ENCODE data around the gene KRT27. TPM values are rescaled to one million over a fixed set of nuclear protein-coding genes. Genes with fewer than 3 reads are reported as not detected.

The KRT27 gene
- total RNA-seq, 1 donor from 2014 or later = not detected

DNA sequence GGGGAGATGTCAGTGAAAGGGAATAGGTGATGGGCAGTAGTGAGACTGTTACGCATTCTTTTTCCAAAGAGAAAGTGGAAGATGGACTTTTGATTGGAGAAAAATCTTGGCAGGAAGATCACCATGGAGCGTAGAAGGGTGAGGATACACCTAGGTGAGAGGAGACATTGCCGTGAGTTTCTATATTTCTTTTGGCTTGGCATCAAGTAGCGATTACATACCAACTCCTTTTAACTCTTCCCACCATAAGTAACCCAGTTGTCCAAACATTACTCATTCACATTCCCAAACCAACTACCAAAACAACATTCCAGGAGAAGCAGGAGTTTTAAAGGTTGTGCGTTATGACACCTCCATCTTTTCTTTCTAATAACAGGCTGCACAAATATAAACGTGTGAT is 28.1 kb upstream of the KRT27 start:
- no peak for DNase-seq (ENCODE audit: extremely low read depth, low read depth, low spot score)

GRCh38 chr17:40809721-40810421 is 27.5 kb upstream of the KRT27 start:
- peak; percentile 16 for DNase-seq (ENCODE audit: extremely low read depth, low read depth, low spot score)

DNA sequence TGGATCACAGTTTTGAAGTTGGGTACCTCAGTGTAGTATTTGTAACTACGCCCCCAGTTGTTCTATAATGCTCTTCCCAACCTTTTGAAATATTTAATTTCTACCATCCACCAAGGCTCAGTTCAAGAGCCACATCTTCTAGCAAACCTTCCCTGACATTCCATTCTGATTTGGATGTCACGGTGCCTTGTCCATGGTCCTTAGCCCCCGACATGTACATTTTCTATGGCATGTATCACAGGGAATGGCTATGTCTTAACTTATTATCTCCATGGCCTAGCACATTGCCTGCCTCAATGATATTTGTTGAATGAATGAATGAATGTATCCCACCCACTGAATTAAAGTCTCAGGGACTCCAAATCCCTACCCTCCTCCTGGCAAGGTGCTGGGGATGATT is 23.8 kb upstream of the KRT27 start:
- DNase-seq (ENCODE audit: extremely low read depth, low read depth, low spot score) = no peak

- no peak for DNase-seq (ENCODE audit: extremely low read depth, low read depth, low spot score)
Measured at GRCh38 chr17:40803617-40804082, 21.3 kb upstream of the KRT27 start.

DNA sequence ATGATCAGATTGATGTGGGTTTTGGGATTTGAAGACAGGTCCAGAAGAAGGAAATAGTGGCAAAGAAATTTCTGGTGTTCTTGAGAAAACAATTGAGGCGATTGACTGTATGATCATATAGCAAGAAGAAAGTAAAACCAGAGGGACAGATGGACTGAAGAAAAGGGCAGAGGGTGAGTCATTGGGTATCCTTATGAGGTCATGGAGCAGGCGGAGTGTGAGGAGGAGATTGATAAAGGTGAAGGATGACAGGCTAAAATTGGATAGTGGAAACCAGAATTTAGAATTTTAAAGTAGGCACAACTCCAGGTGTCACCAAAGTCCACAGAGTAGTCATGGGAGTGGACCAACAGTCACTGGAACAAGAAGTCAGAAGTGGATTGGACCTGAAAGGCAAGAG is 18.8 kb upstream of the KRT27 start:
- DNase-seq (ENCODE audit: extremely low read depth, low read depth, low spot score) = no peak

DNA sequence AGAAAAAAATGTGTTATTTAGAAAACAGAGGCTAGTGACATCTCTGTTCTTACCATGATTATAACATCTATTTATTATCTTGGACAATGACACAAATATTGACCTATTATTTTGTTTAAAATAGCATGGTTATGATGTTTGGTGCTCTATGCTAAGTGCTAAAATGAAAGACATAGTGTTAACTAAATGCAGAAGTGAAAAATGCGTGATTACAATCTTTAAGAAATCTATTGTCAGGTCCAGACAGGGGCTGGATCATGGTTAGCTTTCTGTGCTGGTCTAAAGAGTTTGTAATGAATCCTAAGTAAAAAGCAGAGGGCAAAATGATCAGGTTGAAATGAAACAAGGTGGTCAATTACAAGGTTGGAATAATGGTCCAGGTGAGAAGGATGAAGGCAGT is 18.0 kb upstream of the KRT27 start:
- DNase-seq (ENCODE audit: extremely low read depth, low read depth, low spot score) = no peak

DNA sequence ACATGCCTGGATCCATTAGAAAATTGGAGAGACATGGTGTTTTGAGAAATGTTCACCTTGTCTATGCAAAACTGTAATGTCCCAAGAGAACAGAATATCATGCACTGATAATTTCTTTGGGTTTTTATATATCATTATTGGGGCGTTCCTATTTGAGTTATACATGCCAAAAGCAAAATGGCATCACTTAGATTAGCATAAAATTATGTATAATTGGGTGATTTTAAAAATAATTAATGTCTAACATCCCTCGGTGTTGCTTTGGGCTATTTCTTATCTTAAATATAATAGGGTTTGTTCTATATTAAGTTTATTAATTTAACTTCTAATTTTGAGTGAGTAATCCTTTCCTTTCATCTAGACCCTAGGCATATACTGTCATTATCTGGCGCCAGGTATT is 17.5 kb upstream of the KRT27 start, which contains the start of gene KRT28:
TSS of gene KRT28 (minus strand) at position 101 of the 400 bp plus-strand sequence. CDS start at position 35, 66 bp downstream.
- no peak for DNase-seq (ENCODE audit: extremely low read depth, low read depth, low spot score)

DNA sequence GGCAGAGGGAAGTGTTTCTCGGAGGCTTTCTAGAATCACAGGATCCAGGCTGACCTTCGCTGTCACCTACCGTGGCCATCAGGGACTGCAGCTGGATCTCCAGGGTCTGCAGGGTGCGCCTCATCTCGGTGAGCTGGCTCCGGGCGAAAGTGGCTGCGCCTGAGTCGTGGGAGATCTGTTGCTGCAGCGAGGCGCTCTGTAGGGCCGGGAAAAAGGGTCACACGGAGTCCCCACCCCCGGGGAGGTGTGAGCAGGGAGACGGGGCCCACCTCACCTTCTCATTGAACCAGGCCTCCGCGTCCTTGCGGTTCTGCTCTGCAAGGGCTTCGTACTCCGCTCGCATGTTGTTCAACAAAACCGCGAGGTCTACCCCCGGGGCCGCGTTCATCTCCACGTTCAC is 14.5 kb upstream of the KRT27 start:
- no peak for DNase-seq (ENCODE audit: extremely low read depth, low read depth, low spot score)

- no peak for DNase-seq (ENCODE audit: extremely low read depth, low read depth, low spot score)
Measured at GRCh38 chr17:40795019-40795667, 12.8 kb upstream of the KRT27 start.

- DNase-seq (ENCODE audit: extremely low read depth, low read depth, low spot score) = no peak
Measured at GRCh38 chr17:40794466-40794865, 12.1 kb upstream of the KRT27 start.

- no peak for DNase-seq (ENCODE audit: extremely low read depth, low read depth, low spot score)
Measured at GRCh38 chr17:40793832-40794231, 11.5 kb upstream of the KRT27 start.

DNA sequence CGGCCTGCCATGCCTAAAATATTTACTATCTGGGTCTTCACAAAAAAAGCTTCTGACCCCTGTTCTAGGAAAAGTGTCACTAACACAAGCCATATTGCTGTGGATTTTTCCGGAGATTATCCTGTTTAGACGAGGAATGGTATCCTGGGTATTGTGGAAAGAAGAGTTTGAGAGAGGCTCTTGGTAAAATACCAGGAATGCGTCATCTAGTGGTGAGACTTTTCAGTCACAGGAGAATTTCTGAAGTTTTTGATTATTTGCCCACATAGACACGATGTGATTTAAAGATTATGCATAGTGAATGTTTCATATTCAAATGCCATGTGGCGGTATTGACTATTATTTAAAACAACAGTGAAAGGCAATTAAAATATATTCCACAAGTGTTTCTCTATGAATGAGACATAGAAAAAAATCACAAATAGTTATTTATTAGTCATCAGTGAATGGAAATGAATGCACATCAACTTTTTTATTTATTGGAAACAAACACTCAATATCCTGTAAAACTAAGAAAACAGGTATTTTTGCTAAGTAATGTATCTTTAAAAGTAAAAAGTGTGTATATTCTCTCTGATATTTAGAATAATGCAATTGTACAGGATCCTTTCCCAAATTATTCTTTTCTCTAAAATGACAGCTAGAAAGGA is 9.6 kb upstream of the KRT27 start:
- peak; percentile 9 for DNase-seq (ENCODE audit: extremely low read depth, low read depth, low spot score)

- DNase-seq (ENCODE audit: extremely low read depth, low read depth, low spot score) = no peak
Measured at GRCh38 chr17:40791111-40791510, 8.8 kb upstream of the KRT27 start.

DNA sequence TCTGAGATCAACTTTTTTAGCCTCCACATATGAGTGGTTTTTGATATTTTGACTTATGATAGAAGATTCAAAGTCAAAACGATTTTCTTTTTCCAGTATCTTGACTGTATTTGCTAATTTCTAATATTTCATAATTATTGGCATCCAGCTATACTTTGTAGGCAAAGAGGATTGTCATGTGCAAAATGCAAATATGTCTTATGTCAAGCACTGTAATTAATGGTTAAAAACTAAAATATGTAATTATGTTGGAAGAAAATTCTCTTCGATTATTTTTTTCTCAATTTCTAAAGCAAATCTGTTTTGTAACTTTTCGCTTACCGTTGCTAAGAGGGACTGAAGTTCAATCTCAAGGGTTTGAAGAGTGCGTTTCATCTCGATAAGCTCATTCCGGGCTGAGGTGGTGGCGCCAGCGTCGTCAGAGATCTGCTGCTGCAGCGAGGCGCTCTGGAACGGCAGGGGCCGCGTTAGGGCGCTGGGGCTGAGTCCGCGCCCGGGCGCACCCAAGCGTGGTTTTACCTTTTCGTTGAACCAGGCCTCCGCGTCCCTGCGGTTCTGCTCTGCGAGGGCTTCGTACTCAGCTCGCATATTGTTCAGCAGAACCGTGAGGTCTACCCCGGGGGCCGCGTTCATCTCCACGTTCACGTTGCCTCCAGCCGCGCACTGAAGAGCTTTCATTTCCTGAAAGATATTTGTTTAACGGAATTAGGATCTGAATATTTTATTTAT is 3.0 kb downstream of the KRT27 start:
- DNase-seq (ENCODE audit: extremely low read depth, low read depth, low spot score) = no peak

- DNase-seq (ENCODE audit: extremely low read depth, low read depth, low spot score) = no peak
Measured at GRCh38 chr17:40778461-40778860, 3.9 kb downstream of the KRT27 start.

- no peak for DNase-seq (ENCODE audit: extremely low read depth, low read depth, low spot score)
Measured at GRCh38 chr17:40777971-40778370, 4.4 kb downstream of the KRT27 start.

DNA sequence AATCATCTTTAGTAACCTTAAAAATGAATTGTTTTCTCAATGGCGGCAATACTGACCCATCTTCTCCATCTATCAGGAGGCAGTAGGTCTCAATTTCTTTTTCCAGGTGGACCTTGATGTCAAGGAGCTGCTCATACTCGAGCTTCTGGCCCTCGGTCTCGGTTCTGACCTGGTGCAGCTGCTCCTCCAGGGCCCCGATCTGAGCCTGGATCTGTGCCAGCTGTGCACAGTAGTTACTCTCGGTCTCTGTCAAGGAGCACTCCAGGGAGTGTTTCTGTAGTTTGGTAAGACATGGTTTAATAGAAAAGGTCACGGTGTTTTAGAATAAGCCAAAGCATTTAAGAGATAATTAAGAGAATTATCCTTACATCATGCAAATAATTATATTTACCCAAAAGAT is 4.9 kb downstream of the KRT27 start:
- DNase-seq (ENCODE audit: extremely low read depth, low read depth, low spot score) = no peak

DNA sequence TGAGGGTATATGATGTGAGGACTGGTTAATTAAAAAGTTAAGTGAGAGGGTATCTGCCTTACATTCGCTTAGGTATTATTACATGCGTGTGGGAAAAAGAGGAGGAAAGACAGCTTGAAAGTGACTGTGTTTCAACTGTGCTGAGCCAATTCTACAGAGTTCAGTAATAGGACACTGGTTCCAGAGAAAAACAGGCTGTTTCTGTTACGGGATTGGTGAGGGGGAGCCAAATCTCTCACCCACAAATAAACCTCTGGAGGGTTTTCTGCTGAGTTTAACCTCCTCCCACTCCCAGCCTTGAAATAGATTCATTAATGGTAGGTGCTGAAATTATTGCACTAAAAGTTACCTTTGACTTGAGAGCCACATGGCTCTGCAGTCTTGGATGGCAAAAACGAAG is 6.4 kb downstream of the KRT27 start:
- no peak for DNase-seq (ENCODE audit: extremely low read depth, low read depth, low spot score)

- no peak for DNase-seq (ENCODE audit: extremely low read depth, low read depth, low spot score)
Measured at GRCh38 chr17:40772101-40772500, 10.2 kb downstream of the KRT27 start, which contains the start of gene KRT26. TSS of gene KRT26 (minus strand) at chr17:40772201. CDS start at chr17:40772113, 88 bp downstream.

DNA sequence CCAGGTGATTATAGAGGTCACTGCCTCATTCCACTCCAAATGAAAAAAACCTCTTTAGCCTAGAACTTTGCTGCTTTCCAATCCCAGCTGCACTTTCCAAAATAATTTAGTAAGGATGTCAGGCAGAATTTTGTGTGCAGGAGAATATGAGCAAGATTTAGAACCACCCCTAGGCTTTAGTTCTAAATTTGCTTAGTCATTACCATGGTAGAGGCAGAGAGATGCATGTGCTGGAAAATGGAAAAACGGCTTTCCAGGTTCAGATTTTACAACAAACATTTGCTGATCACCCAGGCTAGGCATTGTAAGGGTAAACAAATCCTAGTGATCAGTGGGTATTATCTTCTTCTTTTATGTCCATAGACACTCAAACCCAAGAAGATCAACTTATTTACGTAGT is 16.7 kb downstream of the KRT27 start:
- no peak for DNase-seq (ENCODE audit: extremely low read depth, low read depth, low spot score)

DNA sequence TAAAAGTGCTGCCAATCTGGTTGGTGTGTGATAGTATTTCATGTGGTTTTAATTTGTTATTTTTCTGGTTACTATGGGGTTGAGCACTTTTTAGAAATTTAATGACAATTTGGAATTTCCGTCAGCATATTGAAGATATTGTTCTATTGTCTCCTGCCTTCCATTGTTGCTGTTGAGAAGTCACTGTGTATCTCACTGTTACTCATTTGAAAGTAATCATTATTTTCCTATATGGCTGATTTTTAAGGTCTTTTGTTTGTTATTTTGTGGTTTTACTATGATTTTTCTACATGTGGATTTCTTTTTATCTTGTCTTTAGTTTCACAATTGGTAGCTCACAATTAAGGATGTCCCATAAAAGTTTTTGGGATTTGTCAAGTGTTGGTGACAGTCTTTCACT is 18.6 kb downstream of the KRT27 start:
- DNase-seq (ENCODE audit: extremely low read depth, low read depth, low spot score) = no peak

Measured in glomerular endothelial cell (primary cell).